ENCODE measurements around the gene GPR39.

GRCh38 chr2:132468821-132469675, 52.4 kb downstream of the GPR39 start:
- TF ChIP-seq RARB (CRISPR knock-in tag; IDR thresholded peaks at IDR 0.05) (no peak), POU6F1 (CRISPR knock-in tag; IDR thresholded peaks at IDR 0.05; ENCODE audit: borderline replicate concordance, low read depth) (no peak), ARNTL (CRISPR knock-in tag; IDR thresholded peaks at IDR 0.05; ENCODE audit: borderline replicate concordance, low read depth) (no peak), ZFP3 (CRISPR knock-in tag; IDR thresholded peaks at IDR 0.05) (no peak), ISL1 (CRISPR knock-in tag; IDR thresholded peaks at IDR 0.05) (no peak), TCF4 (CRISPR knock-in tag; IDR thresholded peaks at IDR 0.05; ENCODE audit: borderline replicate concordance) (no peak), OSR1 (CRISPR knock-in tag; IDR thresholded peaks at IDR 0.05) (no peak), ZFP30 (CRISPR knock-in tag; IDR thresholded peaks at IDR 0.05) (no peak), CREB5 (CRISPR knock-in tag; IDR thresholded peaks at IDR 0.05; ENCODE audit: low read depth) (no peak), ESRRG (CRISPR knock-in tag; IDR thresholded peaks at IDR 0.05) (no peak), ZC3H10 (CRISPR knock-in tag; IDR thresholded peaks at IDR 0.05) (no peak)
- TF ChIP-seq, protein P1, sequence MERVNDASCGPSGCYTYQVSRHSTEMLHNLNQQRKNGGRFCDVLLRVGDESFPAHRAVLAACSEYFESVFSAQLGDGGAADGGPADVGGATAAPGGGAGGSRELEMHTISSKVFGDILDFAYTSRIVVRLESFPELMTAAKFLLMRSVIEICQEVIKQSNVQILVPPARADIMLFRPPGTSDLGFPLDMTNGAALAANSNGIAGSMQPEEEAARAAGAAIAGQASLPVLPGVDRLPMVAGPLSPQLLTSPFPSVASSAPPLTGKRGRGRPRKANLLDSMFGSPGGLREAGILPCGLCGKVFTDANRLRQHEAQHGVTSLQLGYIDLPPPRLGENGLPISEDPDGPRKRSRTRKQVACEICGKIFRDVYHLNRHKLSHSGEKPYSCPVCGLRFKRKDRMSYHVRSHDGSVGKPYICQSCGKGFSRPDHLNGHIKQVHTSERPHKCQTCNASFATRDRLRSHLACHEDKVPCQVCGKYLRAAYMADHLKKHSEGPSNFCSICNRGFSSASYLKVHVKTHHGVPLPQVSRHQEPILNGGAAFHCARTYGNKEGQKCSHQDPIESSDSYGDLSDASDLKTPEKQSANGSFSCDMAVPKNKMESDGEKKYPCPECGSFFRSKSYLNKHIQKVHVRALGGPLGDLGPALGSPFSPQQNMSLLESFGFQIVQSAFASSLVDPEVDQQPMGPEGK (CRISPR knock-in tag; IDR thresholded peaks at IDR 0.05; ENCODE audit: borderline replicate concordance): no peak
